HepG2 (cell line): ENCODE measurements around the gene AP1AR. TPM values are rescaled to one million over a fixed set of nuclear protein-coding genes. Genes with fewer than 3 reads are reported as not detected.

Experiments
- DR1 ChIP-seq: sonication (generic); formaldehyde crosslinking; IDR thresholded peaks from 2 replicates; pipeline ENCODE4 v1.8.0; 2021; ENCODE audit warnings: mild to moderate bottlenecking, missing genetic modification reagents, inconsistent platforms
- DZIP1 ChIP-seq: sonication (generic); formaldehyde crosslinking; IDR thresholded peaks from 2 replicates; pipeline ENCODE4 v1.5.0; 2020; ENCODE audit warnings: mild to moderate bottlenecking, missing genetic modification reagents
- FOXO4 ChIP-seq: sonication (generic); formaldehyde crosslinking; conservative IDR thresholded peaks from 2 replicates; pipeline ENCODE4 v1.8.1; 2023; ENCODE audit warnings: missing genetic modification reagents
- GZF1 ChIP-seq: sonication (generic); formaldehyde crosslinking; IDR thresholded peaks from 2 replicates; pipeline ENCODE4 v1.5.1; 2020; ENCODE audit warnings: mild to moderate bottlenecking, missing genetic modification reagents
- HMGXB4 ChIP-seq, 2 experiments: sonication (generic) in 1 of 2; formaldehyde crosslinking in 1 of 2; IDR thresholded peaks; 2 replicates each; pipeline versions ENCODE4 v1.4.0 to v1.6.1; 2018 to 2020; ENCODE audit warnings: missing genetic modification reagents in 2 of 2, borderline replicate concordance in 1 of 2, low read depth in 1 of 2, mild to moderate bottlenecking in 1 of 2, missing biosample characterization in 1 of 2
- JUNB ChIP-seq: sonication (generic); formaldehyde crosslinking; IDR thresholded peaks from 2 replicates; pipeline ENCODE4 v1.8.0; 2022; ENCODE audit warnings: missing genetic modification reagents, mild to moderate bottlenecking, borderline replicate concordance
- MLX ChIP-seq: IDR thresholded peaks from 2 replicates; pipeline ENCODE4 v1.6.1; 2016
- NR3C1 ChIP-seq: sonication (generic); formaldehyde crosslinking; IDR thresholded peaks from 2 replicates; pipeline ENCODE4 v1.4.0; 2020; ENCODE audit warnings: missing genetic modification reagents
- PRDM4 ChIP-seq: sonication (generic); formaldehyde crosslinking; IDR thresholded peaks from 2 replicates; pipeline ENCODE4 v1.9.0; 2021; ENCODE audit warnings: missing genetic modification reagents, borderline replicate concordance
- TFAP4 ChIP-seq: sonication (generic); IDR thresholded peaks from 2 replicates; pipeline ENCODE4 v1.6.1; 2016; ENCODE audit warnings: low read depth, borderline replicate concordance
- ZBTB46 ChIP-seq: sonication (generic); formaldehyde crosslinking; IDR thresholded peaks from 2 replicates; pipeline ENCODE4 v1.4.0; 2020; ENCODE audit warnings: mild to moderate bottlenecking, missing genetic modification reagents, borderline replicate concordance
- ZNF276 ChIP-seq: sonication (generic); formaldehyde crosslinking; IDR thresholded peaks from 2 replicates; pipeline ENCODE4 v1.4.0; 2020; ENCODE audit warnings: mild to moderate bottlenecking, low read depth, missing genetic modification reagents
- ZNF550 ChIP-seq: sonication (generic); formaldehyde crosslinking; IDR thresholded peaks from 2 replicates; pipeline ENCODE4 v1.4.0; 2020; ENCODE audit warnings: mild to moderate bottlenecking, missing genetic modification reagents, borderline replicate concordance
- polyA plus RNA-seq, 8 experiments: library from polyadenylated mRNA; depleted of rRNA in 3 of 8; stranded (reverse) in 7 of 8; unstranded in 1 of 8; fragments of >200 nt; fragmentation: Illumina TruSeq in 4 of 8; extraction: Trizol in 4 of 8; gene quantifications; 2 replicates each; pipeline versions ENCODE4 v1.2.1 to v1.2.3, GENCODE V29; 2011 to 2016; ENCODE audit warnings: low read depth in 4 of 8, missing spikeins in 1 of 8, mixed read lengths in 1 of 8; ENCODE audit not compliant: insufficient read depth in 1 of 8
- total RNA-seq, 5 experiments: library from RNA; depleted of rRNA; stranded (reverse); fragments of >200 nt; fragmentation: Illumina TruSeq; extraction: Trizol; gene quantifications; 2 replicates each; pipeline ENCODE4 v1.2.3, GENCODE V29; 2016; ENCODE audit warnings: low read depth in 1 of 5
- TF ChIP-seq, protein P1 (sequence below): IDR thresholded peaks from 2 replicates; pipeline ENCODE4 v1.6.1; 2016; ENCODE audit warnings: mild to moderate bottlenecking, missing biosample characterization, missing genetic modification reagents

Gene AP1AR
- total and polyA plus RNA-seq, 2 of the 13 experiments (the other 11 are each of a cell fraction or from before 2014, with no cell fraction given), result 24.9 to 39.9 TPM

- TF ChIP-seq TFAP4 (no peak), NR3C1 (no peak), DR1 (CRISPR knock-in tag) (no peak), MLX (no peak), ZNF550 (no peak), JUNB (no peak), DZIP1 (CRISPR knock-in tag) (no peak), ZBTB46 (CRISPR knock-in tag) (no peak), HMGXB4 (CRISPR knock-in tag; IDR thresholded peaks at IDR 0.05; ENCODE audit: borderline replicate concordance in 1 of 2, low read depth in 1 of 2) (no peak), GZF1 (CRISPR knock-in tag) (no peak), PRDM4 (no peak), ZNF276 (no peak), FOXO4 (no peak)
- TF ChIP-seq, protein P1, sequence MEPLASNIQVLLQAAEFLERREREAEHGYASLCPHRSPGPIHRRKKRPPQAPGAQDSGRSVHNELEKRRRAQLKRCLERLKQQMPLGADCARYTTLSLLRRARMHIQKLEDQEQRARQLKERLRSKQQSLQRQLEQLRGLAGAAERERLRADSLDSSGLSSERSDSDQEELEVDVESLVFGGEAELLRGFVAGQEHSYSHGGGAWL (CRISPR knock-in tag), result no peak
Measured at GRCh38 chr4:112203593-112203992, 28.0 kb upstream of the AP1AR start (continued).
